H1 (cell line): ENCODE data around the gene GPR156. TPM values are rescaled to one million over a fixed set of nuclear protein-coding genes. Genes with fewer than 3 reads are reported as not detected.
A peak's percentile ranks its signal among the peaks of the same experiment; 100 is the strongest.

ENCODE experiments used
- CTCF ChIA-PET: fragments of 300-600 bp; sonication (Branson Sonifier 250); formaldehyde crosslinking; loops from one replicate; lab custom pipeline; 2021; ENCODE audit not compliant: partially characterized antibody; lab: Charles Lee
- POLR2A ChIA-PET: fragments of 300-600 bp; sonication (Branson Sonifier 250); formaldehyde crosslinking; loops from one replicate; lab custom pipeline; 2021; ENCODE audit warnings: inconsistent platforms; ENCODE audit not compliant: partially characterized antibody; lab: Charles Lee
- DNase-seq, 2 experiments: peaks; one replicate each; pipeline versions ENCODE4 v3.0.0 to v3.0.0-alpha.2; 2010 to 2022; ENCODE audit warnings: low spot score in 2 of 2, low read depth in 1 of 2, mixed read lengths in 1 of 2
- FAIRE-seq: peaks from 2 replicates; lab custom pipeline; 2011; peaks lifted over from hg19 to GRCh38; lab: Jason Lieb, UNC
- H2AFZ ChIP-seq: 2 replicates; pipeline ENCODE4 v1.8.1; 2012; ENCODE audit warnings: low read length, inconsistent platforms
- H2AK5ac ChIP-seq: 2 replicates; pipeline ENCODE4 v1.6.1; 2013; ENCODE audit warnings: low read depth, low read length
- H2BK120ac ChIP-seq: replicated peaks from 2 replicates; pipeline ENCODE3; 2013; ENCODE audit warnings: low read depth, low read length, inconsistent platforms
- H2BK12ac ChIP-seq: 2 replicates; pipeline ENCODE4 v1.6.1; 2013; ENCODE audit warnings: low read depth, low read length
- H2BK15ac ChIP-seq: 2 replicates; pipeline ENCODE4 v1.6.1; 2013; ENCODE audit warnings: low read length
- H2BK20ac ChIP-seq: 2 replicates; pipeline ENCODE4 v1.6.1; 2013; ENCODE audit warnings: low read length
- H2BK5ac ChIP-seq: 2 replicates; pipeline ENCODE4 v1.6.1; 2013; ENCODE audit warnings: low read depth, low read length
- H3K14ac ChIP-seq: 2 replicates; pipeline ENCODE4 v1.6.1; 2013; ENCODE audit warnings: inconsistent platforms; ENCODE audit not compliant: insufficient read length
- H3K18ac ChIP-seq: 2 replicates; pipeline ENCODE4 v1.6.1; 2013; ENCODE audit warnings: low read length; ENCODE audit errors: extremely low read depth
- H3K23ac ChIP-seq: 2 replicates; pipeline ENCODE4 v1.6.1; 2013; ENCODE audit warnings: inconsistent platforms; ENCODE audit not compliant: insufficient read length
- H3K23me2 ChIP-seq: 2 replicates; pipeline ENCODE4 v1.6.1; 2013; ENCODE audit warnings: low read depth, low read length
- H3K27ac ChIP-seq: 2 replicates; pipeline ENCODE4 v1.6.1; 2011; ENCODE audit warnings: low read depth, low read length, inconsistent platforms
- H3K27me3 ChIP-seq, 4 experiments: replicated peaks in 1 of 4; 1 replicate in 1 of 4; 2 replicates in 3 of 4; pipeline versions ENCODE4 v1.6.1 to v1.8.1; 2011 to 2013; ENCODE audit warnings: low read length in 3 of 4, mild to moderate bottlenecking in 3 of 4, inconsistent platforms in 2 of 4, mixed read lengths in 2 of 4, moderate library complexity in 1 of 4; ENCODE audit not compliant: control insufficient read depth in 3 of 4, insufficient read depth in 3 of 4; ENCODE audit errors: extremely low read depth in 1 of 4
- H3K36me3 ChIP-seq, 4 experiments: 2 replicates each; pipeline versions ENCODE4 v1.6.1 to v1.8.1; 2011 to 2013; ENCODE audit warnings: mild to moderate bottlenecking in 4 of 4, low read length in 3 of 4, moderate library complexity in 2 of 4, control low read depth in 1 of 4, inconsistent platforms in 1 of 4; ENCODE audit not compliant: insufficient read depth in 4 of 4, control insufficient read depth in 2 of 4
- H3K4ac ChIP-seq: replicated peaks from 2 replicates; pipeline ENCODE3; 2013; ENCODE audit warnings: low read length, low read depth, mixed read lengths, inconsistent platforms; ENCODE audit not compliant: insufficient read length
- H3K4me1 ChIP-seq, 4 experiments: replicated peaks in 1 of 4; 1 replicate in 1 of 4; 2 replicates in 3 of 4; pipeline versions ENCODE4 v1.6.1 to v1.8.1; 2011 to 2013; ENCODE audit warnings: low read length in 3 of 4, inconsistent platforms in 2 of 4, mixed read lengths in 1 of 4; ENCODE audit not compliant: insufficient read depth in 4 of 4, control insufficient read depth in 3 of 4
- H3K4me2 ChIP-seq, 2 experiments: 2 replicates each; pipeline versions ENCODE4 v1.6.1 to v1.8.1; 2011 to 2013; ENCODE audit warnings: low read depth in 2 of 2, low read length in 2 of 2, control low read depth in 1 of 2, inconsistent platforms in 1 of 2, mild to moderate bottlenecking in 1 of 2; ENCODE audit not compliant: insufficient read depth in 1 of 2
- H3K4me3 ChIP-seq, 4 experiments: fragments of 200-600, 300-600 bp in 1 of 4; sonication (generic), shearing (Covaris generic), sonication (Bioruptor Twin) in 1 of 4; 2 replicates each; pipeline versions ENCODE4 v1.5.1 to v1.8.1; 2011 to 2016; ENCODE audit warnings: low read length in 4 of 4, low read depth in 3 of 4, control low read depth in 2 of 4, inconsistent platforms in 2 of 4, mild to moderate bottlenecking in 2 of 4, mixed read lengths in 1 of 4, moderate library complexity in 1 of 4; ENCODE audit not compliant: insufficient read depth in 2 of 4; ENCODE audit errors: extremely low read depth in 1 of 4
- H3K56ac ChIP-seq: replicated peaks from 2 replicates; pipeline ENCODE3; 2013; ENCODE audit warnings: low read depth, mild to moderate bottlenecking, mixed read lengths, low read length, inconsistent platforms; ENCODE audit not compliant: insufficient read length
- H3K79me1 ChIP-seq: 2 replicates; pipeline ENCODE4 v1.6.1; 2013; ENCODE audit warnings: low read depth, low read length, control low read depth
- H3K79me2 ChIP-seq, 2 experiments: 2 replicates each; pipeline versions ENCODE4 v1.6.1 to v1.8.1; 2012 to 2013; ENCODE audit warnings: low read length in 2 of 2, mild to moderate bottlenecking in 2 of 2, inconsistent platforms in 1 of 2; ENCODE audit not compliant: insufficient read depth in 2 of 2, control insufficient read depth in 1 of 2
- H3K9ac ChIP-seq, 4 experiments: replicated peaks in 1 of 4; 1 replicate in 1 of 4; 2 replicates in 3 of 4; pipeline versions ENCODE4 v1.6.1 to v1.8.1; 2011 to 2013; ENCODE audit warnings: low read depth in 3 of 4, low read length in 3 of 4, control low read depth in 2 of 4, mild to moderate bottlenecking in 2 of 4, moderate library complexity in 2 of 4, inconsistent platforms in 1 of 4; ENCODE audit errors: extremely low read depth in 1 of 4
- H3K9me3 ChIP-seq, 2 experiments: 2 replicates each; pipeline versions ENCODE4 v1.6.1 to v1.8.1; 2012 to 2013; ENCODE audit warnings: mild to moderate bottlenecking in 2 of 2, moderate library complexity in 2 of 2, control low read depth in 1 of 2, inconsistent platforms in 1 of 2, low read depth in 1 of 2, low read length in 1 of 2, mixed read lengths in 1 of 2; ENCODE audit not compliant: insufficient read depth in 2 of 2
- H4K20me1 ChIP-seq, 2 experiments: replicated peaks in 1 of 2; 2 replicates each; pipeline versions ENCODE3 to v1.8.1; 2011 to 2013; ENCODE audit warnings: inconsistent platforms in 2 of 2, low read length in 2 of 2, mild to moderate bottlenecking in 1 of 2; ENCODE audit not compliant: insufficient read depth in 2 of 2, control insufficient read depth in 1 of 2
- H4K5ac ChIP-seq: 2 replicates; pipeline ENCODE4 v1.6.1; 2013; ENCODE audit warnings: low read length, low read depth, mixed read lengths, inconsistent platforms; ENCODE audit not compliant: insufficient read length
- H4K8ac ChIP-seq: 2 replicates; pipeline ENCODE4 v1.8.0; 2013; ENCODE audit warnings: mild to moderate bottlenecking, moderate library complexity, low read length, inconsistent platforms; ENCODE audit not compliant: insufficient read depth; ENCODE audit errors: extremely low read depth
- H4K91ac ChIP-seq: replicated peaks from 2 replicates; pipeline ENCODE3; 2013; ENCODE audit warnings: low read length, mixed read lengths, inconsistent platforms; ENCODE audit not compliant: insufficient read length
- CTCF ChIP-seq, 3 experiments: IDR thresholded peaks; 1 replicate in 2 of 3; 2 replicates in 1 of 3; pipeline versions ENCODE4 v1.5.1 to v1.6.1; 2011; ENCODE audit warnings: low read length in 3 of 3, mild to moderate bottlenecking in 3 of 3, inconsistent platforms in 2 of 3, low read depth in 1 of 3, moderate library complexity in 1 of 3; ENCODE audit not compliant: insufficient read depth in 1 of 3; ENCODE audit errors: control extremely low read depth in 1 of 3
- HDAC2 ChIP-seq, 2 experiments: fragments of 300-600 bp in 1 of 2; sonication (generic) in 1 of 2; IDR thresholded peaks; 2 replicates each; pipeline ENCODE4 v1.6.1; 2011 to 2012; ENCODE audit warnings: low read depth in 2 of 2, low read length in 2 of 2, mild to moderate bottlenecking in 2 of 2, moderate library complexity in 2 of 2, borderline replicate concordance in 1 of 2, inconsistent platforms in 1 of 2
- RAD21 ChIP-seq, 2 experiments: IDR thresholded peaks in 1 of 2; conservative IDR thresholded peaks in 1 of 2; 2 replicates each; pipeline ENCODE4 v1.6.1; 2011; ENCODE audit warnings: low read depth in 2 of 2, low read length in 2 of 2, improper control_type of control experiment in 1 of 2, inconsistent platforms in 1 of 2, mild to moderate bottlenecking in 1 of 2, moderate library complexity in 1 of 2
- YY1 ChIP-seq: IDR thresholded peaks from 2 replicates; pipeline ENCODE4 v1.6.1; 2011; ENCODE audit warnings: low read depth, mild to moderate bottlenecking, low read length
- WGBS, 2 experiments: shearing (Covaris generic) in 1 of 2; methylation state at CpG; one replicate each; pipeline versions ENCODE4 v1.1.6 to v1.1.7; 2013 to 2015; ENCODE audit warnings: low lambda C conversion rate in 2 of 2, mixed read lengths in 2 of 2, inconsistent platforms in 1 of 2, low coverage in 1 of 2, missing lambda C conversion rate in 1 of 2; ENCODE audit not compliant: insufficient replicate concordance in 2 of 2, insufficient coverage in 1 of 2, insufficient read length in 1 of 2; ENCODE audit errors: extremely low coverage in 1 of 2, missing lambda C conversion rate in 1 of 2; 5-methylcytosine and 5-hydroxymethylcytosine counted together
- polyA plus RNA-seq, 7 experiments: library from polyadenylated mRNA; depleted of rRNA in 3 of 7; stranded (reverse) in 5 of 7; unstranded in 2 of 7; fragments of >200 nt in 5 of 7; fragments of 200-250 nt in 2 of 7; gene quantifications; 1 replicate in 5 of 7; 2 replicates in 1 of 7; 4 replicates in 1 of 7; pipeline versions ENCODE4 v1.2.1 to v1.2.3, GENCODE V29; 2011 to 2013; ENCODE audit warnings: missing spikeins in 2 of 7, mixed read lengths in 2 of 7
- total RNA-seq: library from RNA; stranded (reverse); fragmentation: NEBNext Ultra II Directional; extraction: Animal tissue kit (Norgen Biotek cat#: 25700); gene quantifications from 2 replicates; pipeline ENCODE4 v1.2.1, GENCODE V29; 2021

GPR156 gene
- total and polyA plus RNA-seq, 2 of the 8 experiments (the other 6 are each of a cell fraction or from before 2014, with no cell fraction given) = 1.6 to 1.8 TPM

DNA sequence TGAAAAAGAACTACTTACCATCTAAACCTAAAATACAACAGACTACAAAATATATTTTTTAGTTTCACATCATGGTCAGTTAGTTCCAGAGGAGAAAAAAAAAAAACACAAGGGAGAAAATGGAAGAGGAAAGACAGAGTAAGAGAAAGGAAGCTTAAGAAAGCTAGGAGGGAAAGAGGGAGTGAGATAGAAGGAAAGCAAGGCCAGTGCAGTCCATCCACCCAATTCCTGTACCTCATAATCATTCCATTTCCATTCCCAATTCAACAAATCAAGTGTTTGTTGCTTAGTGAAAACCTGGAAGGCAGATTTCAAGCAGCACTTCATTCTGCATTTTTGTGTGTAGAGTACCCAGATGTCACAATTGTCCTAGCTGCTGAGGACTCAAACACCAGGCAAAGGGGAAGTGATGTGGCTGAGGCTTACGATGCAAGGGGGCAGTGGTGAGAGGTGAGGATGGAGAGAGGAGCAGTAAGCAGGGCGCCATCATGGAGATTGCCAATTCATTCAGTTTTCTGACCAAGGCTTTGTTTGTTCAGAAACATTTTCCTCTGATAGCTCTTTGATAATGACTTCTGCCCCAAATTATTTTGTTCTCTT is 107.2 kb downstream of the GPR156 start:
- no peak overlapping the region for H3K4ac ChIP-seq
- H3K36me3 ChIP-seq = no peaks in the 10 kb centered on the region
- no peak overlapping the region for H2AK5ac ChIP-seq
- no peak overlapping the region for H3K27ac ChIP-seq
- no peaks in the 10 kb centered on the region for H3K27me3 ChIP-seq
- TF ChIP-seq HDAC2 (IDR thresholded peaks at IDR 0.05; ENCODE audit: borderline replicate concordance in 1 of 2, low read depth in 2 of 2, low read length in 2 of 2) = no peak
- peak; percentile 74 for TF ChIP-seq YY1
- peak in 1 of 2 experiments; percentile 10; a peak in 2 of 4 replicates for TF ChIP-seq RAD21 (IDR thresholded peaks at IDR 0.05 in 1 of 2, conservative IDR thresholded peaks at IDR 0.05 in 1 of 2; ENCODE audit: low read depth in 2 of 2, low read length in 2 of 2)
- TF ChIP-seq CTCF (IDR thresholded peaks at IDR 0.05; ENCODE audit: control extremely low read depth in 1 of 3, insufficient read depth in 1 of 3, low read depth in 1 of 3, low read length in 3 of 3) = peak in 2 of 3 experiments; percentile 26 to 29; a peak in 2 of 4 replicates
- H3K4me1 ChIP-seq = no peaks in the 10 kb centered on the region; a peak in 1 of 7 replicates
- H2BK20ac ChIP-seq = no peak overlapping the region
- no peak overlapping the region for H4K91ac ChIP-seq
- H2BK15ac ChIP-seq = no peak overlapping the region
- DNase-seq = no peak
- POLR2A ChIA-PET = interaction anchor here (1.0 to 1.7 kb wide), 4 partner anchors 9 to 368 kb away, joined by 3 to 8 read pairs (median 4); partner anchors contain the start of gene GSK3B
- H4K8ac ChIP-seq = no peak overlapping the region
- no peak overlapping the region for H3K18ac ChIP-seq
- H3K4me3 ChIP-seq = no peak overlapping the region
- 71% methylated on average over 2 of the region's 2 CpGs; no CpG with 5 or more reads in 1 of the 2 experiments for WGBS, 2 experiments
- CTCF ChIA-PET = interaction anchor here (0.8 to 2.9 kb wide), 7 partner anchors 18 to 361 kb away, joined by 3 to 13 read pairs (median 3); no protein-coding TSS in a partner anchor
- H2BK5ac ChIP-seq = no peak overlapping the region
- H3K79me1 ChIP-seq = no peaks in the 10 kb centered on the region
- no peak overlapping the region for H3K14ac ChIP-seq
- H2BK120ac ChIP-seq = no peak overlapping the region
- no peaks in the 10 kb centered on the region for H3K79me2 ChIP-seq
- H3K56ac ChIP-seq = no peak overlapping the region
- peak; percentile 84 for FAIRE-seq
- H3K23me2 ChIP-seq = no peaks in the 10 kb centered on the region
- H3K4me2 ChIP-seq = no peak overlapping the region; a peak in 1 of 4 replicates
- no peak overlapping the region for H4K5ac ChIP-seq
- no peak overlapping the region for H3K9ac ChIP-seq
- no peaks in the 10 kb centered on the region for H4K20me1 ChIP-seq
- no peak overlapping the region for H2BK12ac ChIP-seq
- no peaks in the 10 kb centered on the region for H3K9me3 ChIP-seq
- 0 out of 2 replicates have a peak overlapping the region, but pooled peaks have one; percentile 14 for H2AFZ ChIP-seq
- no peak overlapping the region for H3K23ac ChIP-seq
